Measurements from ENCODE around the gene KCNJ6. TPM values are rescaled to one million over a fixed set of nuclear protein-coding genes. Genes with fewer than 3 reads are reported as not detected.

Gene KCNJ6
- total RNA-seq, 6 experiments from 2014 or later, result not detected

DNA sequence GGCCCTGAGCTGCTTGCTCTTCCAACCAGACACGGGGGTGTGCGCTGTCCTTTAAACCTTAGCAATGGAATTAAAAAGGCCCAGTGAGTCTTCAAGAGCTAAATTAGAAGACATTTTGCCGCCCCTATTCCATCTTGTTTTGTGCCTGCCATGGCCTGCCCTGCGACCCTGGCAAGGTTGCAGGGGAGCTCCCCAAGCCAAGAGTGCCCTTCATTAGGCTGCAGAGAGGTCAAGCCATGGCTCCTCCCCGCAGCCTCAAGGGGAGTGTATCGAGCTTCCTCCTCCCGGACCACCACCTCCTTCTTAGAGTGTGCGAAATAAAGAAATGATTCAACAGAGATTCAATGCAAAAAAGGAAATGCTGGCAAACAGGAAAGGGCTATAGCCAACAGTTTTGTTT is 293.5 kb downstream of the KCNJ6 start:
- DNase-seq, result no peak
- H3K27ac Mint-ChIP-seq, result no peak overlapping the region
- peaks cover 38% of the 10 kb centered on the region for H3K27me3 Mint-ChIP-seq (ENCODE audit: insufficient read depth)
- H3K9me3 Mint-ChIP-seq, result no peaks in the 10 kb centered on the region
- H3K4me1 Mint-ChIP-seq (ENCODE audit: low read depth), result no peaks in the 10 kb centered on the region
- no peak overlapping the region for H3K4me3 Mint-ChIP-seq
- TF ChIP-seq, protein P1, sequence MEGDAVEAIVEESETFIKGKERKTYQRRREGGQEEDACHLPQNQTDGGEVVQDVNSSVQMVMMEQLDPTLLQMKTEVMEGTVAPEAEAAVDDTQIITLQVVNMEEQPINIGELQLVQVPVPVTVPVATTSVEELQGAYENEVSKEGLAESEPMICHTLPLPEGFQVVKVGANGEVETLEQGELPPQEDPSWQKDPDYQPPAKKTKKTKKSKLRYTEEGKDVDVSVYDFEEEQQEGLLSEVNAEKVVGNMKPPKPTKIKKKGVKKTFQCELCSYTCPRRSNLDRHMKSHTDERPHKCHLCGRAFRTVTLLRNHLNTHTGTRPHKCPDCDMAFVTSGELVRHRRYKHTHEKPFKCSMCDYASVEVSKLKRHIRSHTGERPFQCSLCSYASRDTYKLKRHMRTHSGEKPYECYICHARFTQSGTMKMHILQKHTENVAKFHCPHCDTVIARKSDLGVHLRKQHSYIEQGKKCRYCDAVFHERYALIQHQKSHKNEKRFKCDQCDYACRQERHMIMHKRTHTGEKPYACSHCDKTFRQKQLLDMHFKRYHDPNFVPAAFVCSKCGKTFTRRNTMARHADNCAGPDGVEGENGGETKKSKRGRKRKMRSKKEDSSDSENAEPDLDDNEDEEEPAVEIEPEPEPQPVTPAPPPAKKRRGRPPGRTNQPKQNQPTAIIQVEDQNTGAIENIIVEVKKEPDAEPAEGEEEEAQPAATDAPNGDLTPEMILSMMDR (IDR thresholded peaks at IDR 0.05), result no peak
- H3K36me3 Mint-ChIP-seq (ENCODE audit: low read depth), result no peaks in the 10 kb centered on the region

DNA sequence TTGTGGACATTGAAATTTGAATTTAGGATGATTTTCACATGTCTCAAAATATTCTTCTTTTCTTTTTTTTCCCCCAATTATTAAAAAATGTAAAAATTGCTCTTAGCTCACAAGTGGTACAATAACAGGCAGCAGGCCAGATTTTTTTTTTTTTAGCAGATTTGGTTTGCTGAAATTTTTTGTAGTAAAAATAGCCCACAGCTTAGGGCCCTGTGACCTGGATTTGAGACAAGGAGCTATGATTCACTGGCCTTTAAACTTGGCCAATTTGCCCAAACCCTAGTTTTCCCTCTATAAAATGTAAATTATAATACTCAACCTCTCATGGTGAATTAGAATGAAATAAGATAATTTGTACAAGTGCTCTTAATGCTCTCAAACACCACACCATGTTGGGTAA is 295.9 kb downstream of the KCNJ6 start:
- Mint-ChIP-seq H3K27ac (no peak overlapping the region), H3K9me3 (no peaks in the 10 kb centered on the region), H3K27me3 (ENCODE audit: insufficient read depth) (peaks cover 37% of the 10 kb centered on the region), H3K36me3 (ENCODE audit: low read depth) (no peaks in the 10 kb centered on the region), H3K4me3 (no peak overlapping the region), H3K4me1 (ENCODE audit: low read depth) (no peaks in the 10 kb centered on the region)
- TF ChIP-seq, protein P1 (IDR thresholded peaks at IDR 0.05), result no peak
- no peak for DNase-seq

DNA sequence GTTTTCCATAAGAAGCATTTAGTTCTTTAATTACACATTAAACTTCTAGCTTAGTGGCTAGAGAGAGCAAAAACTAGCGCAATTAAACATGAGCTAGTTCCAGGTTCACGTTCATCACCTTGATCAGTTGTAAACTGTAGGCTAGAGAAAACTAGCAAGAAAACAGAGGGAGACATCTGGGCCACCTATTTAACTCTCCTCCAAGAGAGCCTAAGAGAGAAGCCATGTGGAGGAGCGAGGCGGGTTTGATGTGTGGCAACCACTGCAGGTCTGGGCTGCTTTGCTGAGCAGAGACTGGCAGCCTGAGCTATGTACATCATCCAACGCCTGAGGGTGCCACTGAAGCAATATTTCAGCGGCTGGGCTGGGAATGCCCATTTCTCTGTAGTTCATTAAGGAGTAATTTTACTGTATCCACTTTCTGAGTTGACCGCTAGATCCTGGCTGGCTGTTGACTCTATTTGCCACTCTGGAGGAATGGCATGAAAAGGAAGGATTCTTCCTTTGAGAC is 296.7 kb downstream of the KCNJ6 start:
- peaks cover 36% of the 10 kb centered on the region for H3K27me3 Mint-ChIP-seq (ENCODE audit: insufficient read depth)
- H3K4me1 Mint-ChIP-seq (ENCODE audit: low read depth), result no peaks in the 10 kb centered on the region
- no peak overlapping the region for H3K4me3 Mint-ChIP-seq
- no peak for DNase-seq
- no peaks in the 10 kb centered on the region for H3K36me3 Mint-ChIP-seq (ENCODE audit: low read depth)
- TF ChIP-seq, protein P1 (IDR thresholded peaks at IDR 0.05), result no peak
- no peak overlapping the region for H3K27ac Mint-ChIP-seq
- no peaks in the 10 kb centered on the region for H3K9me3 Mint-ChIP-seq

DNA sequence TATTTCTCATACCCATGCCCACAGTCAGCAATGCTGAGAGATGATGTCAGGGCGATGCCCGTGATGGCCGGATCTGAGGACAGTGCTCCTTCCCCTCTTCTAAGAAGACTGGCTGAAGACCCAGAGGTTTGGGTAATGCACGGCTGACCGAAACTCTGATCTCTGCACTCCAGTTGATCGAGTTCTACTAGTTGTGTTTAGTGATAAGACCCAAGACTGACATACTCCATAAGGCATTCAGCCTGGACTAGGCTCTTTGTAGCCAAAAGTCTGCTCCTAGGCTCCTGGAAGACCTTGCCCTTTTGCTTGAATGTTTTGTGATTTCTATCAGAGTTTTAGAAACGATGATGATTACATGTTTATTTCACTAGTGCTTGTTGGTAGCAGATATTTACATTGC is 298.2 kb downstream of the KCNJ6 start:
- Mint-ChIP-seq H3K27ac (no peak overlapping the region), H3K4me1 (ENCODE audit: low read depth) (no peaks in the 10 kb centered on the region), H3K27me3 (ENCODE audit: insufficient read depth) (peaks cover 36% of the 10 kb centered on the region), H3K36me3 (ENCODE audit: low read depth) (no peaks in the 10 kb centered on the region), H3K4me3 (no peak overlapping the region), H3K9me3 (no peaks in the 10 kb centered on the region)
- TF ChIP-seq, protein P1 (IDR thresholded peaks at IDR 0.05), result no peak
- DNase-seq, result no peak

DNA sequence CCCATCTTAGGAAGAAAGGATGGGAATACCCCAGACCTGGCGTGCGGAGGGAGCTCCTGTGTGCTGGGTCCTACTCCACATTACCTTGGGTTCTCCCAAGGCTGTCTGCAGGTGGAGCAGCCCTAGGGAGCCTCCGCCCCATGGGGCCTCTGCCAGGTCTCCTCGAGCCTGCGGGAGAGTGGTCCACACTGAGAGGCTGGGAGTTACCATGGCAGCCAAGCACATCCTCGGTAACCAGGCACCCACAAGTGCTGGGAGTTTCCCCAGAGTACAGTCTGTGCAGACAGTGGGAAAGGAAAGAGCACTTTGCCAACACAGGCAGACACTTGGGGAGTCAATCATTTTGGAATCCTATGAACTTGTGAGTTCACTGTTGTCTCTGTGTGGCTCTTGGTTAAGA is 300.3 kb downstream of the KCNJ6 start:
- H3K9me3 Mint-ChIP-seq, result no peaks in the 10 kb centered on the region
- TF ChIP-seq, protein P1 (IDR thresholded peaks at IDR 0.05), result no peak
- no peak overlapping the region for H3K27ac Mint-ChIP-seq
- peaks cover 28% of the 10 kb centered on the region for H3K27me3 Mint-ChIP-seq (ENCODE audit: insufficient read depth)
- DNase-seq, result no peak
- H3K36me3 Mint-ChIP-seq (ENCODE audit: low read depth), result no peaks in the 10 kb centered on the region
- H3K4me3 Mint-ChIP-seq, result no peak overlapping the region
- H3K4me1 Mint-ChIP-seq (ENCODE audit: low read depth), result no peaks in the 10 kb centered on the region
